ENCODE measurements around the gene CYP26B1. TPM values are rescaled to one million over a fixed set of nuclear protein-coding genes. Genes with fewer than 3 reads are reported as not detected.

The CYP26B1 gene
- total RNA-seq, 1 experiment from 2014 or later = 1.3 TPM

- no peak for TF ChIP-seq CTCF (conservative IDR thresholded peaks at IDR 0.05)
- no peak for TF ChIP-seq EZH2 (IDR thresholded peaks at IDR 0.05; ENCODE audit: low read depth)
- DNase-seq = no peak
- Histone ChIP-seq H3K27ac (no peak overlapping the region), H3K4me1 (replicated peaks; ENCODE audit: insufficient read depth) (no peaks in the 10 kb centered on the region), H4K20me1 (ENCODE audit: insufficient read depth) (no peaks in the 10 kb centered on the region), H3K4me3 (no peak overlapping the region), H3K9me3 (ENCODE audit: insufficient read depth, low read depth) (peaks cover 4% of the 10 kb centered on the region; the same call in 1 of the 2 replicates), H3K79me2 (ENCODE audit: low read depth) (no peaks in the 10 kb centered on the region), H3K9me2 (ENCODE audit: insufficient read depth) (no peaks in the 10 kb centered on the region), H3F3A (ENCODE audit: insufficient read depth, low read depth) (no peaks in the 10 kb centered on the region), H3K36me3 (ENCODE audit: low read depth) (no peaks in the 10 kb centered on the region), H2AFZ (no peak overlapping the region), H3K27me3 (ENCODE audit: insufficient read depth, low read depth) (no peaks in the 10 kb centered on the region), H3K4me2 (no peak overlapping the region)
- POLR2A ChIA-PET (ENCODE audit: unreplicated experiment) = no interaction called here
- CTCF ChIA-PET = no interaction called here
- intact Hi-C loops (cut with micrococcal nuclease; ENCODE audit: unreplicated experiment) = no loop called here
- no TSS peak for BruUV-seq (replicated peaks)
Measured at GRCh38 chr2:72185206-72185605, 37.5 kb upstream of the CYP26B1 start.

DNA sequence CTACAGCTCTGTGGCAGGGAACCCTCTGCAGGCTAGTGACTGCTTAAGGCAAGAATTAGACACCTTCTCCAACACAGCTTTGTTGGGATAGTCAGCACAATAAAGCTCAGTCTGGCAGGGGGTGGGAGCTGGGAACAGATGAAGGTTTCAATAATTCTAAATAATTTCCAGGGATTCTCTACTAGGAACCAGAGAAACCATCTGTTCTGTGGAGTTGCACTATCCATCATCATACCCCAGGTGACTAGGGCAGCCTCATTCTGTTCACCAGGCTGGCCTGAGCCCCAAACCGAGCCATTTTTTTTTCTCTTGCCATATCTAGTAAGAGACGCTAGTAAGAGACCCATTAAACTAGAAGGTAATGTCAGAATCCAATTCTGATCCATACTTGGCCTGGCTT, 35.8 kb upstream of the CYP26B1 start:
- DNase-seq = no peak
- Histone ChIP-seq H2AFZ (no peak overlapping the region), H3K79me2 (ENCODE audit: low read depth) (no peaks in the 10 kb centered on the region), H3K27ac (no peak overlapping the region), H3K36me3 (ENCODE audit: low read depth) (no peaks in the 10 kb centered on the region), H3K4me1 (replicated peaks; ENCODE audit: insufficient read depth) (no peaks in the 10 kb centered on the region), H3F3A (ENCODE audit: insufficient read depth, low read depth) (no peaks in the 10 kb centered on the region), H3K4me2 (no peak overlapping the region), H3K9me3 (ENCODE audit: insufficient read depth, low read depth) (peaks cover 4% of the 10 kb centered on the region; the same call in 1 of the 2 replicates), H3K9me2 (ENCODE audit: insufficient read depth) (no peaks in the 10 kb centered on the region), H3K4me3 (no peak overlapping the region), H3K27me3 (ENCODE audit: insufficient read depth, low read depth) (no peaks in the 10 kb centered on the region), H4K20me1 (ENCODE audit: insufficient read depth) (no peaks in the 10 kb centered on the region)
- ChIA-PET POLR2A (ENCODE audit: unreplicated experiment) (interaction anchor here (0.6 kb wide), 1 partner anchor 862 kb away, joined by 8 read pairs; no protein-coding TSS in a partner anchor), CTCF (no interaction called here)
- intact Hi-C loops (cut with micrococcal nuclease; ENCODE audit: unreplicated experiment) = no loop called here
- no TSS peak for BruUV-seq (replicated peaks)
- TF ChIP-seq EZH2 (IDR thresholded peaks at IDR 0.05; ENCODE audit: low read depth) (no peak), CTCF (conservative IDR thresholded peaks at IDR 0.05) (no peak)

- intact Hi-C loops (cut with micrococcal nuclease; ENCODE audit: unreplicated experiment) = no loop called here
- ChIA-PET CTCF (no interaction called here), POLR2A (ENCODE audit: unreplicated experiment) (interaction anchor here (0.6 kb wide), 1 partner anchor 862 kb away, joined by 8 read pairs; no protein-coding TSS in a partner anchor)
- H3K27me3 ChIP-seq (ENCODE audit: insufficient read depth, low read depth) = no peaks in the 10 kb centered on the region
- H3K9me2 ChIP-seq (ENCODE audit: insufficient read depth) = no peaks in the 10 kb centered on the region
- TF ChIP-seq EZH2 (IDR thresholded peaks at IDR 0.05; ENCODE audit: low read depth) = no peak
- no peak for TF ChIP-seq CTCF (conservative IDR thresholded peaks at IDR 0.05)
- no peaks in the 10 kb centered on the region for H4K20me1 ChIP-seq (ENCODE audit: insufficient read depth)
- no peak overlapping the region for H2AFZ ChIP-seq
- no peaks in the 10 kb centered on the region for H3K4me1 ChIP-seq (replicated peaks; ENCODE audit: insufficient read depth)
- no peaks in the 10 kb centered on the region for H3K36me3 ChIP-seq (ENCODE audit: low read depth)
- H3K9me3 ChIP-seq (ENCODE audit: insufficient read depth, low read depth) = peaks cover 4% of the 10 kb centered on the region; the same call in 1 of the 2 replicates
- no TSS peak for BruUV-seq (replicated peaks)
- no peak overlapping the region for H3K27ac ChIP-seq
- no peaks in the 10 kb centered on the region for H3K79me2 ChIP-seq (ENCODE audit: low read depth)
- no peak overlapping the region for H3K4me2 ChIP-seq
- DNase-seq = no peak
- H3K4me3 ChIP-seq = no peak overlapping the region
- H3F3A ChIP-seq (ENCODE audit: insufficient read depth, low read depth) = no peaks in the 10 kb centered on the region
Measured at GRCh38 chr2:72183016-72183415, 35.4 kb upstream of the CYP26B1 start.
